HepG2 (cell line): ENCODE data around the gene MFSD11. TPM values are rescaled to one million over a fixed set of nuclear protein-coding genes. Genes with fewer than 3 reads are reported as not detected.
"Not testable (repeated sequence)": the region's sequence is repeated elsewhere in the genome, so short reads cannot be mapped to it uniquely, and the experiment has no call there.

Source experiments
- ATAC-seq: fragments of 200-7000 bp; cut with Tn5 transposase; 3 replicates; pipeline ENCODE4 v1.9.1; 2020; ENCODE audit warnings: mild to moderate bottlenecking, moderate library complexity
- BruUV-seq: library from RNA; stranded (reverse); fragments of 400-500 nt; replicated peaks from 2 replicates; lab custom pipeline; 2021; lab: Mats Ljungman, UMichigan
- CTCF ChIA-PET: fragments of 300-600 bp; formaldehyde crosslinking; extraction: SDS; loops from one replicate; lab custom pipeline; 2021; ENCODE audit warnings: low total read pairs, inconsistent platforms, low intra/inter-chr PET ratio; lab: Yijun Ruan, JAX
- POLR2A ChIA-PET: fragments of 350-600 bp; sonication (Branson Sonifier 250); formaldehyde crosslinking; loops from one replicate; lab custom pipeline; 2020; ENCODE audit warnings: antibody characterized with exemption, inconsistent platforms; lab: Yijun Ruan, JAX
- DNase-seq: peaks from one replicate; pipeline ENCODE4 v3.0.0-alpha.2; 2015; ENCODE audit warnings: low spot score
- FAIRE-seq: peaks from 3 replicates; lab custom pipeline; 2011; peaks lifted over from hg19 to GRCh38; lab: Jason Lieb, UNC
- H2AFZ ChIP-seq: one replicate; pipeline ENCODE4 v1.6.1; 2011; ENCODE audit warnings: low read length, inconsistent platforms
- H3K27ac ChIP-seq: fragments of 300-600 bp; 3 replicates; pipeline ENCODE4 v1.8.0; 2011; ENCODE audit warnings: mixed run types, mild to moderate bottlenecking, mixed read lengths, low read length, inconsistent platforms; ENCODE audit not compliant: insufficient read depth; ENCODE audit errors: extremely low read length
- H3K27me3 ChIP-seq, 2 experiments: fragments of 200-600 bp in 1 of 2; 2 replicates in 1 of 2; 3 replicates in 1 of 2; pipeline versions ENCODE4 v1.6.0 to v1.8.0; 2011; ENCODE audit warnings: low read length in 2 of 2, mild to moderate bottlenecking in 2 of 2, moderate library complexity in 2 of 2, inconsistent platforms in 1 of 2; ENCODE audit not compliant: insufficient read depth in 2 of 2, control insufficient read depth in 1 of 2
- H3K36me3 ChIP-seq, 2 experiments: fragments of 200-600 bp in 1 of 2; replicated peaks in 1 of 2; 2 replicates in 1 of 2; 3 replicates in 1 of 2; pipeline versions ENCODE4 v1.5.1 to v1.8.0; 2011; ENCODE audit warnings: low read length in 2 of 2, inconsistent platforms in 1 of 2; ENCODE audit not compliant: insufficient read depth in 2 of 2, control insufficient read depth in 1 of 2
- H3K4me1 ChIP-seq: 2 replicates; pipeline ENCODE4 v1.5.1; 2012; ENCODE audit warnings: low read length, inconsistent platforms; ENCODE audit not compliant: insufficient read depth
- H3K4me2 ChIP-seq: 2 replicates; pipeline ENCODE4 v1.6.0; 2011; ENCODE audit warnings: low read depth, low read length, inconsistent platforms
- H3K4me3 ChIP-seq, 3 experiments: fragments of 200-600 bp in 1 of 3; sonication (generic), shearing (Covaris generic) in 1 of 3; replicated peaks in 1 of 3; 2 replicates each; pipeline ENCODE4 v1.5.1; 2011 to 2016; ENCODE audit warnings: low read length in 3 of 3, inconsistent platforms in 2 of 3, low read depth in 2 of 3, mild to moderate bottlenecking in 2 of 3, control low read depth in 1 of 3, mixed read lengths in 1 of 3; ENCODE audit not compliant: insufficient read depth in 1 of 3
- H3K79me2 ChIP-seq: one replicate; pipeline ENCODE4 v1.6.1; 2011; ENCODE audit warnings: low read length, inconsistent platforms; ENCODE audit not compliant: insufficient read depth
- H3K9ac ChIP-seq: 2 replicates; pipeline ENCODE4 v1.6.0; 2011; ENCODE audit warnings: mild to moderate bottlenecking, low read depth, low read length, inconsistent platforms; ENCODE audit not compliant: insufficient read depth
- H3K9me3 ChIP-seq: 2 replicates; pipeline ENCODE4 v1.5.1; 2012; ENCODE audit warnings: mild to moderate bottlenecking, low read length
- H4K20me1 ChIP-seq: 2 replicates; pipeline ENCODE4 v1.6.0; 2011; ENCODE audit warnings: inconsistent platforms, mild to moderate bottlenecking, low read length, moderate library complexity; ENCODE audit not compliant: insufficient read depth
- HNRNPUL1 ChIP-seq: fragments of 200-400 bp; formaldehyde crosslinking; IDR thresholded peaks from 2 replicates; pipeline ENCODE4 v1.6.1; 2017; ENCODE audit warnings: low read depth, mild to moderate bottlenecking, low read length, moderate library complexity
- PHF21A ChIP-seq: sonication (generic); formaldehyde crosslinking; IDR thresholded peaks from 2 replicates; pipeline ENCODE4 v1.5.0; 2020; ENCODE audit warnings: mild to moderate bottlenecking, missing genetic modification reagents
- STAG1 ChIP-seq: sonication (generic); formaldehyde crosslinking; IDR thresholded peaks from 2 replicates; pipeline ENCODE4 v1.4.0; 2020; ENCODE audit warnings: missing genetic modification reagents
- TBX2 ChIP-seq: sonication (generic); formaldehyde crosslinking; IDR thresholded peaks from 2 replicates; pipeline ENCODE4 v1.5.0; 2020; ENCODE audit warnings: missing genetic modification reagents, mild to moderate bottlenecking, borderline replicate concordance
- ZBTB3 ChIP-seq: sonication (generic); formaldehyde crosslinking; IDR thresholded peaks from 2 replicates; pipeline ENCODE4 v1.4.0; 2020; ENCODE audit warnings: low read depth, mild to moderate bottlenecking, moderate library complexity, missing genetic modification reagents, borderline replicate concordance
- ZNF263 ChIP-seq: sonication (generic); formaldehyde crosslinking; IDR thresholded peaks from 2 replicates; pipeline ENCODE4 v1.4.0; 2020; ENCODE audit warnings: missing genetic modification reagents
- ZNF329 ChIP-seq: sonication (generic); formaldehyde crosslinking; IDR thresholded peaks from 2 replicates; pipeline ENCODE4 v1.9.0; 2021; ENCODE audit warnings: low read depth, mild to moderate bottlenecking, missing genetic modification reagents
- ZNF770 ChIP-seq: sonication (generic); formaldehyde crosslinking; IDR thresholded peaks from 2 replicates; pipeline ENCODE4 v1.5.0; 2020; ENCODE audit warnings: mild to moderate bottlenecking, missing genetic modification reagents
- ZSCAN31 ChIP-seq: sonication (generic); formaldehyde crosslinking; IDR thresholded peaks from 2 replicates; pipeline ENCODE4 v1.5.0; 2020; ENCODE audit warnings: low read depth, mild to moderate bottlenecking, missing genetic modification reagents
- WGBS: methylation state at CpG from one replicate; pipeline ENCODE4 v1.1.6; 2017; ENCODE audit warnings: low lambda C conversion rate; 5-methylcytosine and 5-hydroxymethylcytosine counted together
- in situ Hi-C: cut with HindIII; loops from 2 replicates; pipeline ENCODE4 v1.10.0; 2017; ENCODE audit warnings: low pct_unique_long_range_greater_than_20kb; ENCODE audit not compliant: extremely low pct_ligation_motif_present
- intact Hi-C: fragments of 100-400 bp; cut with micrococcal nuclease; formaldehyde crosslinking; loops from one replicate; pipeline ENCODE4 v1.10.0; 2022; ENCODE audit not compliant: unreplicated experiment
- polyA plus RNA-seq, 8 experiments: library from polyadenylated mRNA; depleted of rRNA in 3 of 8; stranded (reverse) in 7 of 8; unstranded in 1 of 8; fragments of >200 nt; fragmentation: Illumina TruSeq in 4 of 8; extraction: Trizol in 4 of 8; gene quantifications; 2 replicates each; pipeline versions ENCODE4 v1.2.1 to v1.2.3, GENCODE V29; 2011 to 2016; ENCODE audit warnings: low read depth in 4 of 8, missing spikeins in 1 of 8, mixed read lengths in 1 of 8; ENCODE audit not compliant: insufficient read depth in 1 of 8
- total RNA-seq, 5 experiments: library from RNA; depleted of rRNA; stranded (reverse); fragments of >200 nt; fragmentation: Illumina TruSeq; extraction: Trizol; gene quantifications; 2 replicates each; pipeline ENCODE4 v1.2.3, GENCODE V29; 2016; ENCODE audit warnings: low read depth in 1 of 5

The MFSD11 gene
- total and polyA plus RNA-seq, 2 of the 13 experiments (the other 11 are each of a cell fraction or from before 2014, with no cell fraction given) = 26.1 to 36.3 TPM

GRCh38 chr17:76721463-76721862 lies 16.5 kb upstream of the MFSD11 start:
- DNase-seq = no peak
- CTCF ChIA-PET = no interaction called here
- no peak for ATAC-seq

GRCh38 chr17:76722279-76722678 lies 15.6 kb upstream of the MFSD11 start:
- peaks cover 36% of the 10 kb centered on the region for H3K79me2 ChIP-seq
- H4K20me1 ChIP-seq = peaks cover 4% of the 10 kb centered on the region
- H2AFZ ChIP-seq = no peak overlapping the region
- no peak overlapping the region for H3K27ac ChIP-seq
- no peak overlapping the region for H3K9ac ChIP-seq
- intact Hi-C loops = no loop called here
- WGBS = 97% methylated on average over 8 of the region's 8 CpGs
- no peak overlapping the region for H3K4me3 ChIP-seq
- FAIRE-seq = no peak
- H3K4me2 ChIP-seq = peak overlapping the region; percentile 31; the same call in 1 of the 2 replicates
- H3K36me3 ChIP-seq = peaks cover 34 to 67% of the 10 kb centered on the region in 2 experiments
- peaks cover 43% of the 10 kb centered on the region for H3K4me1 ChIP-seq
- no peaks in the 10 kb centered on the region for H3K27me3 ChIP-seq
- no peak for TF ChIP-seq ZNF263 (CRISPR knock-in tag)
- TF ChIP-seq ZSCAN31 = 0 out of 2 replicates have a peak, but pooled peaks have one; percentile 45
- no peak for TF ChIP-seq ZNF329
- TF ChIP-seq ZNF770 = peak; percentile 82; the same call in 1 of the 2 replicates
- BruUV-seq = no TSS peak
- no peak for ATAC-seq
- in situ Hi-C loops = no loop called here
- no peak for DNase-seq
- ChIA-PET CTCF (no interaction called here), POLR2A (interaction anchor here (1.2 kb wide), 1 partner anchor 14 kb away, joined by 3 read pairs; no protein-coding TSS in a partner anchor)
- H3K9me3 ChIP-seq = no peaks in the 10 kb centered on the region

More at GRCh38 chr17:76721463-76721862, 16.5 kb upstream of the MFSD11 start:
- Histone ChIP-seq H3K79me2 (peaks cover 33% of the 10 kb centered on the region), H2AFZ (no peak overlapping the region), H3K9ac (no peak overlapping the region), H3K4me3 (no peak overlapping the region), H3K27me3 (no peaks in the 10 kb centered on the region), H3K4me2 (no peak overlapping the region), H4K20me1 (peaks cover 3% of the 10 kb centered on the region), H3K9me3 (no peaks in the 10 kb centered on the region), H3K27ac (no peak overlapping the region), H3K4me1 (peaks cover 41% of the 10 kb centered on the region), H3K36me3 (peaks cover 36 to 75% of the 10 kb centered on the region in 2 experiments)
- TF ChIP-seq TBX2 (CRISPR knock-in tag) = 0 out of 2 replicates have a peak, but pooled peaks have one; percentile 34
- no peak for TF ChIP-seq STAG1
- TF ChIP-seq ZBTB3 = no peak
- no peak for TF ChIP-seq HNRNPUL1
- no peak for TF ChIP-seq PHF21A
- POLR2A ChIA-PET = no interaction called here
- in situ Hi-C loops = no loop called here
- intact Hi-C loops = no loop called here
- no TSS peak for BruUV-seq
- 92% methylated on average over 10 of the region's 10 CpGs for WGBS
- FAIRE-seq = no peak

GRCh38 chr17:76722977-76723376 lies 14.9 kb upstream of the MFSD11 start:
- H3K4me3 ChIP-seq, BruUV-seq, H3K27me3 ChIP-seq, FAIRE-seq, H3K9me3 ChIP-seq, H4K20me1 ChIP-seq, H3K4me2 ChIP-seq, intact Hi-C loops, H3K27ac ChIP-seq, DNase-seq, in situ Hi-C loops, CTCF ChIA-PET, H2AFZ ChIP-seq, ATAC-seq, H3K9ac ChIP-seq: not testable (repeated sequence)
- POLR2A ChIA-PET = interaction anchor here (1.2 kb wide), 1 partner anchor 15 kb away, joined by 3 read pairs; no protein-coding TSS in a partner anchor
- Histone ChIP-seq H3K79me2 (peaks cover 43% of the 10 kb centered on the region), H3K36me3 (peaks cover 32 to 63% of the 10 kb centered on the region in 2 experiments), H3K4me1 (peaks cover 50% of the 10 kb centered on the region)
- 98% methylated on average over 8 of the region's 8 CpGs for WGBS
